Left ventricle myocardium inferior (tissue), 1 donor: ENCODE results near the gene MAGI1. TPM values are rescaled to one million over a fixed set of nuclear protein-coding genes. Genes with fewer than 3 reads are reported as not detected.

Source experiments
- DNase-seq: peaks from one replicate; pipeline ENCODE4 v3.0.0-alpha.2; 2020
- H3K27ac ChIP-seq: fragments of 200-600 bp; replicated peaks from 2 replicates; pipeline ENCODE4 v1.8.0; 2021
- H3K27me3 ChIP-seq: fragments of 200-600 bp; 2 replicates; pipeline ENCODE4 v1.8.0; 2021; ENCODE audit warnings: low read depth
- H3K36me3 ChIP-seq: fragments of 200-600 bp; 2 replicates; pipeline ENCODE4 v1.8.0; 2021
- H3K4me1 ChIP-seq: fragments of 200-600 bp; 2 replicates; pipeline ENCODE4 v1.8.0; 2021
- H3K4me3 ChIP-seq: fragments of 200-600 bp; 2 replicates; pipeline ENCODE4 v1.8.0; 2021; ENCODE audit warnings: mild to moderate bottlenecking, moderate library complexity
- H3K9me3 ChIP-seq: fragments of 200-600 bp; replicated peaks from 2 replicates; pipeline ENCODE4 v1.8.0; 2021
- intact Hi-C: fragments of 100-400 bp; cut with micrococcal nuclease; formaldehyde crosslinking; loops from one replicate; pipeline ENCODE4 v1.11.0; 2022
- total RNA-seq: library from RNA; stranded (reverse); fragmentation: NEBNext Ultra II Directional; extraction: Animal tissue kit (Norgen Biotek cat#: 25700); gene quantifications from one replicate; pipeline ENCODE4 v1.2.1, GENCODE V29; 2021
- TF ChIP-seq, protein P1 (sequence below): fragments of 200-600 bp; IDR thresholded peaks from 2 replicates; pipeline ENCODE4 v1.8.0; 2021; ENCODE audit warnings: antibody characterized with exemption, mild to moderate bottlenecking, borderline replicate concordance
- donor health status: DM: no; HTN: yes; CAD: no; lungs with severe emphysema.

Gene MAGI1
- total RNA-seq, 1 donor from 2014 or later, result 36.6 TPM

DNA sequence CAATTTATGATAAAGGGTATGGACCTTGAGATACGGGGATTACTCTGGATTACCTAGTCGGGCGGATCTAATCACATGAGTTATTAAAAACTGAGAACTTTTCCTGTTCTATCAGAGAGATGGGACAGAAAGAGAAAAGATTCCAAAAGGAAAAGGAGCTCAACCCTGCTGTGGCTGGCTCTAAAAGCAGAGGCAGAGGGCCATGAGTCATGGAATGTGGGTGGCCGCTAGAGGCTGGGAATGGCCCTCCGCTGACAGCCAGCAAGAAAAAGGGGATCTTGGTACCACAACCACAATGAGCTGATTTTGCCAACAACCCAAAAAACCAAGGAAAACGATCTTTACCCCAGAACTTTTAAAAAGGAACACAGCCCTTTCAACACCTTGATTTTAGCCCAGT, 210.0 kb downstream of the MAGI1 start:
- no peak overlapping the region for H3K4me3 ChIP-seq
- no peaks in the 10 kb centered on the region for H3K36me3 ChIP-seq
- DNase-seq, result no peak
- H3K9me3 ChIP-seq, result no peaks in the 10 kb centered on the region
- no peak overlapping the region for H3K27ac ChIP-seq
- intact Hi-C loops, result no loop called here
- no peaks in the 10 kb centered on the region for H3K27me3 ChIP-seq
- TF ChIP-seq, protein P1, sequence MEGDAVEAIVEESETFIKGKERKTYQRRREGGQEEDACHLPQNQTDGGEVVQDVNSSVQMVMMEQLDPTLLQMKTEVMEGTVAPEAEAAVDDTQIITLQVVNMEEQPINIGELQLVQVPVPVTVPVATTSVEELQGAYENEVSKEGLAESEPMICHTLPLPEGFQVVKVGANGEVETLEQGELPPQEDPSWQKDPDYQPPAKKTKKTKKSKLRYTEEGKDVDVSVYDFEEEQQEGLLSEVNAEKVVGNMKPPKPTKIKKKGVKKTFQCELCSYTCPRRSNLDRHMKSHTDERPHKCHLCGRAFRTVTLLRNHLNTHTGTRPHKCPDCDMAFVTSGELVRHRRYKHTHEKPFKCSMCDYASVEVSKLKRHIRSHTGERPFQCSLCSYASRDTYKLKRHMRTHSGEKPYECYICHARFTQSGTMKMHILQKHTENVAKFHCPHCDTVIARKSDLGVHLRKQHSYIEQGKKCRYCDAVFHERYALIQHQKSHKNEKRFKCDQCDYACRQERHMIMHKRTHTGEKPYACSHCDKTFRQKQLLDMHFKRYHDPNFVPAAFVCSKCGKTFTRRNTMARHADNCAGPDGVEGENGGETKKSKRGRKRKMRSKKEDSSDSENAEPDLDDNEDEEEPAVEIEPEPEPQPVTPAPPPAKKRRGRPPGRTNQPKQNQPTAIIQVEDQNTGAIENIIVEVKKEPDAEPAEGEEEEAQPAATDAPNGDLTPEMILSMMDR, result no peak
- peaks cover 54% of the 10 kb centered on the region for H3K4me1 ChIP-seq

DNA sequence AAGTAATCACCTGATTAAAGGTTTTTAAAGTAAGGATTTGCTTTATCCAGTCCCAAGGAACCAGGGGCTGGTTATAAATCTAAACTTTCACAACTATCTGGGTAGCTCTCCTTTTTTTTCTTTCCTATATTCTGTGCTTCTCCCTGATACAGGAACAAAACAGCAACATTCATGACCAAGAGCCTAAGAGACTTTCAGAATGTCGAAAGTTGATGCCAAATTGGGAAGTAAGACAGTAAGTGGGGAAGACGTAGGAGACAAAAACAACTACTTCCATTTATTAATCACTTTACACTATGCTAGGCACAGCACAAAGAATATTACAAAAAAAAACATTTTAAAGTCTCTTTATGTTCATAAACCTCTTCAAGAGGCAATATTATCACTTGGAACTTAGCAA, 211.6 kb downstream of the MAGI1 start:
- no peak overlapping the region for H3K27ac ChIP-seq
- TF ChIP-seq, protein P1, result no peak
- H3K9me3 ChIP-seq, result peaks cover 6% of the 10 kb centered on the region
- H3K4me3 ChIP-seq, result no peak overlapping the region
- H3K36me3 ChIP-seq, result no peaks in the 10 kb centered on the region
- H3K27me3 ChIP-seq, result no peaks in the 10 kb centered on the region
- intact Hi-C loops, result no loop called here
- H3K4me1 ChIP-seq, result peaks cover 43% of the 10 kb centered on the region
- no peak for DNase-seq

DNA sequence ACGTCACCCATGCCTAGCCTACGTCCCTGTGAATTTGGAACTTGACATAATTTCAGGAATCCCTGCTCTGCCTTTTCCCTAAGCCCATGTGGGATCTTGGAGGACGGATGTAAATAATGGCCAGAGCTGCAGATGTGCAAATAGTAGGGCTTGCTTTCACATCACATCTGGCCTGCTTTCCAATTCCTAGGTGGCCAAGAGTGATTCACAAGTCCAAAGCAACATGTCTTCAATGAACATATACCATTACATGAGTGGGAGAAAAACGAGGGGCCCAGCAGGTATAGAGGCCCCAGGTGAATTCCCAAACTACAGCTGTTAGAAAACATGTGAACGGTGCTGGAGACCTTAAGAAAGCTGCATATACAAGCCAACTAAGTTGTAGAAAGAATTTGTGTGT, 214.6 kb downstream of the MAGI1 start:
- Histone ChIP-seq H3K27ac (no peak overlapping the region), H3K36me3 (no peaks in the 10 kb centered on the region), H3K4me1 (peaks cover 30% of the 10 kb centered on the region), H3K9me3 (peaks cover 6% of the 10 kb centered on the region), H3K4me3 (no peak overlapping the region), H3K27me3 (no peaks in the 10 kb centered on the region)
- intact Hi-C loops, result no loop called here
- TF ChIP-seq, protein P1, result no peak
- no peak for DNase-seq

DNA sequence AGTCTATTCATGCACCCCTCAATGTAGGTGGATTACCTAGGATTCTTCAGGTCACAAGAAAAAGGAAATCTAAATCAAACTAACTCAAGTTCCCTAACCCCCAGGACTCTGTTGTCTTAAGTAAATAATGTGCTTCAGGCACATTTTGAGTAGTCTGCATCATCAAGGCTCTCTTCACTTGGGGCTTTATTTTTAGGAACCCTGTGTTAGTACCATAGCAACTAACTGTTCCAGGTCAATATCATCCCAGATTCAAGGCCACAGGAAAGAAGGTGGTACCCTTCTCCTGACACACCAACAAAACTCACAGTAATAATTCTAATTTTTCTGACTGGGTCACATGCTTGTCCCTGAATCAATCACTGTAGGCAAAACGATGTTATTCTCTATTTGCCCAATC, 218.1 kb downstream of the MAGI1 start:
- TF ChIP-seq, protein P1, result no peak

DNA sequence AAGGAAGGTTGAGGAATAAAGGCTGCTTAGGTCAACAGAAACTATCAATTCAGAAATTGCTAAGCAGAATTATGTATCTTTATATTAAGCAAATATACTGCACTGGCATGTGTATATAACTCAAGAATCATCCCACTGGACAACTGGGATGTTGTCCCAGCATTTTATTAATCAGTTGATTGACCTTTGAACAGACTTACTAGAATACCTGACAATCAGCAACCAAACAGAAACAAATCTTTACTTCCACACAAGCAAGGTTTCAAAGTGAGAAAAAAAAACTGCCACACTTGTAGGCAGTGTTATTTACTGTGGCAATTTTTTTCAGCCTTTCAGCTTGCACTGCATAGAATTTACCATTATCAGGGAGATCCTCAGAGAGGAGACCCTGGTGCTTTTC, 218.8 kb downstream of the MAGI1 start:
- DNase-seq, result no peak
- intact Hi-C loops, result no loop called here

More for the DNA sequence above, 218.1 kb downstream of the MAGI1 start:
- no peak for DNase-seq
- no peak overlapping the region for H3K4me3 ChIP-seq
- H3K36me3 ChIP-seq, result no peaks in the 10 kb centered on the region
- H3K9me3 ChIP-seq, result peaks cover 6% of the 10 kb centered on the region
- no peaks in the 10 kb centered on the region for H3K27me3 ChIP-seq
- no peak overlapping the region for H3K27ac ChIP-seq
- intact Hi-C loops, result no loop called here
- H3K4me1 ChIP-seq, result peaks cover 15% of the 10 kb centered on the region

More for the DNA sequence above, 218.8 kb downstream of the MAGI1 start:
- TF ChIP-seq, protein P1, result no peak
- no peaks in the 10 kb centered on the region for H3K27me3 ChIP-seq
- no peak overlapping the region for H3K4me3 ChIP-seq
- H3K9me3 ChIP-seq, result peaks cover 6% of the 10 kb centered on the region
- no peak overlapping the region for H3K27ac ChIP-seq
- H3K36me3 ChIP-seq, result no peaks in the 10 kb centered on the region
- peaks cover 15% of the 10 kb centered on the region for H3K4me1 ChIP-seq
